ENCODE measurements around the gene NRBP1.
A peak's percentile ranks its signal among the peaks of the same experiment; 100 is the strongest.
"Not testable (repeated sequence)": the region's sequence is repeated elsewhere in the genome, so short reads cannot be mapped to it uniquely, and the experiment has no call there.

The NRBP1 gene

DNA sequence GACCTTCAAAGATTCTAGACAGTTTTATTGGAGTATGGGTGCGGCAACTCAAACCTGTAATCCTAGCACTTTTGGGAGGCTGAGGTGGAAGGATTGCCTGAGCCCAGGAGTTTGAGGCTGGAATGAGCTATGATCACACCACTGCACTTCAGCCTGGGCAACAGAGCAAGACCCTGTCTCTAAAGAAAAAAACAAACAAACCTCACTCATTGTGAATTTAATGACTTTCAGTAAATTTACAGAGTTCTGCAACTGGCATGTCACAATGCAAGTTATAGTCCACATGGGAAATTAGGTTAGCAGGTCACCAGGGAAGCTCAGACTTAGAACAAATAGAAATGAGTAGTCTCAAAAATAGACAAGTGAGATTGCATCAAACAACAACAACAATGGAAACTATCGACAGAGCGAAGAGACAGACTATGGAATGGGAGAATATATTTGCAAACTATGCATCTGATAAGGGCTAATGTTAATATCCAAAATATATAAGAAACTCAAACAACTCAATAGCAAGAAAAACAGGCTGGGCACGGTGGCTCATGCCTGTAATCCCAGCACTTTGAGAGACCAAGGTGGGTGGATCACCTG, 6.7 kb upstream of the NRBP1 start:
- no peak for DNase-seq (ENCODE audit: low spot score)

DNA sequence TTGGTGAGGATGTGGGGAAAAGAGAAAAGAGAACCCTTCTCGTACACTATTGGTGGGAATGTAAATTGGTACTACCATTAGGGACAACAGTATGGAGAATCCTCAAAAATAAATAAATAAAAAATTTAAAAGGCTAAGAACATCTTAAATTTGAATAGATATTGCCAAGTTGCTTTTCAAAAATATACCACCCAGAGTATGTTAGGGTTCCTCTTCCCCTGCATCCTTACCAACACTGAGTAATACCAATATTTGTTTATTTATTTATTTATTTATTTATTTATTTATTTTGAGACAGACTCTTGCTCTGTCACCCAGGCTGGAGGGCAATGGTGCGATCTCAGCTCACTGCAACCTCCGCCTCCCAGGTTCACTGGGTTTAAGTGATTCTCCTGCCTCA, 5.5 kb upstream of the NRBP1 start:
- no peak for DNase-seq (ENCODE audit: low spot score)

- not testable (repeated sequence) for DNase-seq (ENCODE audit: low spot score)
These were observed 3.4 kb upstream of the NRBP1 start for GRCh38 chr2:27425039-27425438.

- no peak for DNase-seq (ENCODE audit: low spot score)
These were observed 593 bp upstream of the NRBP1 start for GRCh38 chr2:27427863-27428212.

DNA sequence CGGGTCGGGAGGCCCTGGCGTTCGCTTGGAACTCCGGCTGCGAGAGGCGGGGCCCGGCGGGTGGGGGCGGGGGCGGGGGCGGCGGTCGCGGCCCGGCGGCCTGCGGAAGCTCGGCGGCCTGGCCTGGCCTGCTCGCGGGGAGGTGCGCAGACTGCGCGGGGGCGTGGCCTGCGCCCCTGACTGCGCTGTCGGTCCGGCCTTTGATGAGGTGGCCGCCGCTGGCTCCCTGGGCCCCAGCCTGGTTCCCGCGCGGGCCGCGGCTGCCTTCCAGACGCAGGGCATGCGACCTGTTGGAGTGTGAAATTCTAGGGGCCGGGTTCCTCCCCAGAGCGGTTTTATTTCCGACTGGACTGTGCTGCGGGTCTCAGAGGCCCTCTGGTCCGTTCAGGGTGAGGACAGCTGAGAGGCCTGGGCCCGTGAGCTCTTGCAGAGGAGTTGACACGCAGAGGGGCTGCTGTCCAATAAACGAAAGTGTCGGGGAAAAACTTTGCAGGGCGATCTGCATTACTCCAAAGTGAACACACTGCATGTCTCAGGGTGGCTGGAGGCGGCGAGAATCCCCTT, 629 bp downstream of the NRBP1 start:
- peak; percentile 80 for DNase-seq (ENCODE audit: low spot score)

- peak; percentile 64 for DNase-seq (ENCODE audit: low spot score)
These were observed 3.0 kb downstream of the NRBP1 start for GRCh38 chr2:27431395-27431794.

GRCh38 chr2:27435628-27436027, 7.2 kb downstream of the NRBP1 start:
- DNase-seq (ENCODE audit: low spot score), result no peak

DNA sequence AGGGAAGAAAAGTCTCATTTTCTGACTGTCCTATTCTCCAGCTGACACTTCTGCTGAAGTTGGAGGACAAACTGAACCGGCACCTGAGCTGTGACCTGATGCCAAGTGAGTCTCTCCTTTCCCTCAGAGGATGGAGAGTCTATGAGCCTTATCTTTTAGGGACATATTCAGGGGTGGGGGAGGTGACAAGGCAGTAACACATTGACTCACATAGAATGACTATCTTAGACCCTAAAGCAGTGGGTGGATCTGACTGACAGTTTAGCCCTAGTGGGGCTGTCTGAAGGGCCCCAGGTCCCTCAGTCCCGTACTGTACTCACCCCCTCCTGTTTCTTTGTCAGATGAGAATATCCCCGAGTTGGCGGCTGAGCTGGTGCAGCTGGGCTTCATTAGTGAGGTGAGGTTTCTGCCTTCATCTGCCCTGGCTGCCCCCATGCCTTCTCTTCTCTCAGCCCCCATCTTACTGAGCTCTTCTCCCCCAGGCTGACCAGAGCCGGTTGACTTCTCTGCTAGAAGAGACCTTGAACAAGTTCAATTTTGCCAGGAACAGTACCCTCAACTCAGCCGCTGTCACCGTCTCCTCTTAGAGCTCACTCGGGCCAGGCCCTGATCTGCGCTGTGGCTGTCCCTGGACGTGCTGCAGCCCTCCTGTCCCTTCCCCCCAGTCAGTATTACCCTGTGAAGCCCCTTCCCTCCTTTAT, 12.9 kb downstream of the NRBP1 start:
- no peak for DNase-seq (ENCODE audit: low spot score)

DNA sequence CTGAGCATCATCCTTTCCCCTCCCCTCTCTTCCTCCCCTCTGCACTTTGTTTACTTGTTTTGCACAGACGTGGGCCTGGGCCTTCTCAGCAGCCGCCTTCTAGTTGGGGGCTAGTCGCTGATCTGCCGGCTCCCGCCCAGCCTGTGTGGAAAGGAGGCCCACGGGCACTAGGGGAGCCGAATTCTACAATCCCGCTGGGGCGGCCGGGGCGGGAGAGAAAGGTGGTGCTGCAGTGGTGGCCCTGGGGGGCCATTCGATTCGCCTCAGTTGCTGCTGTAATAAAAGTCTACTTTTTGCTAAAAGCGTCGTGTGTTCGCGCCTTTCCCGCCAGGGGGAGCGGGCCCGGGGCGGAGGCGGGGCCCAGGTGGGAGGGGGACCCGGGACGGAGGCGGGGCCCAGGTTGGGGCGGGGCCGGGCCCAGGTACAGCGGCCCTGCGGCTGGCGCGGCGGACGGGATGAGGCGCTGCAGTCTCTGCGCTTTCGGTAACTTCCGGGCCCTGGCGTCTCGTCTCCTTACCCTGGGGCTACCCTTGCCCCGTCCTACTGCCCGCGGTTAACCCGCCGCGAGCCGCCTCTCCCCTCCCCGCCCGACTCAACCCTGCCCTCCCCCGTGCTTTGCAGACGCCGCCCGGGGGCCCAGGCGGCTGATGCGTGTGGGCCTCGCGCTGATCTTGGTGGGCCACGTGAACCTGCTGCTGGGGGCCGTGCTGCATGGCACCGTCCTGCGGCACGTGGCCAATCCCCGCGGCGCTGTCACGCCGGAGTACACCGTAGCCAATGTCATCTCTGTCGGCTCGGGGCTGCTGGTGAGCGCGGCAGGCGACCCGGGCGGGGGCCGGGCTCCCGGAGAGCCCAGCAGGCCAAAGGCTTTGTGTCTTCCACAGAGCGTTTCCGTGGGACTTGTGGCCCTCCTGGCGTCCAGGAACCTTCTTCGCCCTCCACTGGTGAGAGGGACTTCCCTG, 13.8 kb downstream of the NRBP1 start, which contains the start of gene KRTCAP3:
TSS of gene KRTCAP3 (plus strand) at position 424 of the 962 bp plus-strand sequence. CDS start at position 456, 32 bp downstream.
- DNase-seq (ENCODE audit: low spot score), result peak; percentile 13

DNA sequence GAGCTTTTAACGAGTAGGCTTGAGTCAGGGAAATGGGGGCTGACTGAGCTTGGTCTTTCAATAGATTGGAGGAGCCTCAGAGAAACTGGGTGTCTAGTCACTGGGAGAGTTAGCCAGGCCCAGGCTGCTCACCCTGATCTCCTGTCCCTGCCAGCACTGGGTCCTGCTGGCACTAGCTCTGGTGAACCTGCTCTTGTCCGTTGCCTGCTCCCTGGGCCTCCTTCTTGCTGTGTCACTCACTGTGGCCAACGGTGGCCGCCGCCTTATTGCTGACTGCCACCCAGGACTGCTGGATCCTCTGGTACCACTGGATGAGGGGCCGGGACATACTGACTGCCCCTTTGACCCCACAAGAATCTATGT, 14.5 kb downstream of the NRBP1 start:
- DNase-seq (ENCODE audit: low spot score), result no peak

DNA sequence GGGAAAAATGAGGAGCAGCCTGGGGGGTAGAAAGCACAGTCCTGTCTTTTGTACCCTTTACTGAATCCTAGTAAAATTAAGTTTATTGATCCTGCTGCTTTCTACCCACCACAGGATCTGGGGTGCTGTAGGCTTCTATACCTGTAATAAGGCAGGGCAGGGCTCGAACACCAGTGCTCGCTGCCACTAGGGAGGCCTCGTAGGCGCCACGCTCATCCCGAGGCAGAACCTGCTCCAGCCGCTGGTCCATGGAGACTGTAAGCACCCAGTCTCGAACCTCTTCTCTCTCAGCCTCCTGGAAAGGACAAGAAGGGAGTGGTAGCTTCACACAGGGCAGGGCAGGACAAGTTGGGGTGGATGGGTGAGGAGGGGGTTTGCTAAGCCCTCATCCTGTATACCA, 16.7 kb downstream of the NRBP1 start:
- no peak for DNase-seq (ENCODE audit: low spot score)

GRCh38 chr2:27445615-27446014, 17.2 kb downstream of the NRBP1 start:
- DNase-seq (ENCODE audit: low spot score), result no peak

- no peak for DNase-seq (ENCODE audit: low spot score)
These were observed 17.6 kb downstream of the NRBP1 start for GRCh38 chr2:27446057-27446456.

- DNase-seq (ENCODE audit: low spot score), result no peak
These were observed 19.9 kb downstream of the NRBP1 start for GRCh38 chr2:27448381-27448780.

DNA sequence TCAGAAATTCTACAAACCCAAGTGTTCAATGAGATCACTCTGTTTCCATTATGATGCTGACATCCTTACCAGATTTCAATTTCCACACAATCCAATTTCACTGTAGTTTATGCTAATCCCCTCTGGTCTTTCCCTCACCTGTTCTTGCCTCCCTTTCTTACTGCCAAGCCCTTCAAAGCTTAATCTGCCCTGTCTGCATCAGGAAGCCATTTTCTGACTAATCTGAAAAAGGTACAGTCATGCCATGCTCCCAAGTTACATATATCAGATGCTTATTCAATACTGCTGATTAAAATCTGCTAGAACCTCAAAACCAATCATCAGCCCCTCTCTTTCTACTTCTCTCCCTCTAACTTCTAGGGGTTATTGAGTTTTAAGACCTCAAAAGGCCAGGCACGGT, 22.7 kb downstream of the NRBP1 start:
- peak; percentile 30 for DNase-seq (ENCODE audit: low spot score)

- no peak for DNase-seq (ENCODE audit: low spot score)
These were observed 25.5 kb downstream of the NRBP1 start for GRCh38 chr2:27453968-27454367.

- DNase-seq (ENCODE audit: low spot score), result no peak
These were observed 32.7 kb downstream of the NRBP1 start for GRCh38 chr2:27461118-27461517.

- DNase-seq (ENCODE audit: low spot score), result no peak
These were observed 36.0 kb downstream of the NRBP1 start for GRCh38 chr2:27464443-27464842.

DNA sequence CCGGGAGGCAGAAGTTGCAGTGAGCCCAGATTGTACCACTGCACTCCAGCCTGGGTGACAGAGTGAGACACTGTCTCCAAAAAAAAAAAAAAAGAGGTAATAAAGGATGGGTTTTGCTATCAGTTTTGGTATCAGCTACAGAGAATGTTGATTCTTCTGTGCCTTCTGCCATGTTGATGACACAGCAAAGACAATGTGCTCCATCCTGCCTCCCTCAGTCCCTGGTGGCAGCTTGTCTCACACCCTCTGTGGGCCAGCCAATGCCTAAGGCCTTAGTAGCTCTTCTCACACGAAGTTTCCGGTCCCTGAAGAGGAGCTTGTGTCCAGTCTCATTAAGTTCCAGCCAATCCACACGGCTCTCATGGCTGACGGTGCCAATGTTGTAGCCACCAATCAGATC, 43.5 kb downstream of the NRBP1 start:
- DNase-seq (ENCODE audit: low spot score), result no peak

GRCh38 chr2:27485496-27485895, 57.1 kb downstream of the NRBP1 start:
- DNase-seq (ENCODE audit: low spot score), result no peak

- DNase-seq (ENCODE audit: low spot score), result no peak
These were observed 60.7 kb downstream of the NRBP1 start for GRCh38 chr2:27489118-27489497.

GRCh38 chr2:27489498-27490397, 61.3 kb downstream of the NRBP1 start, which contains the start of gene IFT172:
TSS of gene IFT172 (minus strand) at chr2:27489743. CDS start at chr2:27489653, 90 bp downstream.
- peak; percentile 99 for DNase-seq (ENCODE audit: low spot score)
